Measurements from ENCODE around the gene LRBA.

GRCh38 chr4:150574678-150575077 is 440.4 kb downstream of the LRBA start:
- no peak for TF ChIP-seq CTCF (conservative IDR thresholded peaks at IDR 0.05)
- TF ChIP-seq EZH2 (IDR thresholded peaks at IDR 0.05; ENCODE audit: low read depth) = no peak

All from PC-9 (cell line).